Karpas-422 (cell line): ENCODE measurements around the gene TSEN54. TPM values are rescaled to one million over a fixed set of nuclear protein-coding genes. Genes with fewer than 3 reads are reported as not detected.

Source experiments
- DNase-seq: peaks from one replicate; pipeline ENCODE4 v3.0.0-alpha.2; 2015
- H2AFZ ChIP-seq: fragments of 200-600 bp; sonication (generic); 2 replicates; pipeline ENCODE4 v1.6.1; 2014; ENCODE audit warnings: antibody characterized with exemption, low read length, mixed read lengths
- H3K27ac ChIP-seq: fragments of 200-600 bp; sonication (generic); 2 replicates; pipeline ENCODE4 v1.5.1; 2014; ENCODE audit warnings: mild to moderate bottlenecking, low read length, moderate library complexity
- H3K27me3 ChIP-seq: fragments of 200-600 bp; sonication (generic); 2 replicates; pipeline ENCODE4 v1.6.1; 2014; ENCODE audit warnings: low read length, mixed read lengths
- H3K36me3 ChIP-seq: fragments of 200-600 bp; sonication (generic); 2 replicates; pipeline ENCODE4 v1.6.1; 2014; ENCODE audit warnings: low read length, mixed read lengths; ENCODE audit not compliant: insufficient read depth
- H3K4me1 ChIP-seq: fragments of 200-600 bp; sonication (generic); 2 replicates; pipeline ENCODE4 v1.6.1; 2014; ENCODE audit warnings: mild to moderate bottlenecking, low read length, mixed read lengths
- H3K4me2 ChIP-seq: fragments of 200-600 bp; sonication (generic); 2 replicates; pipeline ENCODE4 v1.6.1; 2014; ENCODE audit warnings: low read length, low read depth, mild to moderate bottlenecking; ENCODE audit not compliant: poor library complexity, severe bottlenecking
- H3K4me3 ChIP-seq: fragments of 200-600 bp; sonication (generic); 2 replicates; pipeline ENCODE4 v1.5.1; 2014; ENCODE audit warnings: mild to moderate bottlenecking, antibody characterized with exemption, low read length, mixed read lengths
- H3K79me2 ChIP-seq: fragments of 200-600 bp; sonication (generic); 2 replicates; pipeline ENCODE4 v1.6.1; 2014; ENCODE audit warnings: mild to moderate bottlenecking, low read length, mixed read lengths
- H3K9ac ChIP-seq: fragments of 200-600 bp; sonication (generic); 2 replicates; pipeline ENCODE4 v1.6.0; 2014; ENCODE audit warnings: low read length
- H3K9me2 ChIP-seq: fragments of 200-600 bp; sonication (generic), shearing (Covaris generic); replicated peaks from 2 replicates; pipeline ENCODE4 v1.6.0; 2014; ENCODE audit warnings: mild to moderate bottlenecking, low read length, moderate library complexity; ENCODE audit not compliant: insufficient read depth
- H3K9me3 ChIP-seq: fragments of 300-700, 200-600 bp; sonication (generic); 2 replicates; pipeline ENCODE4 v1.6.1; 2014; ENCODE audit warnings: low read length, mixed read lengths
- H4K20me1 ChIP-seq: fragments of 200-600 bp; sonication (generic); 2 replicates; pipeline ENCODE4 v1.6.1; 2014; ENCODE audit warnings: mild to moderate bottlenecking, antibody characterized with exemption, low read length, low read depth; ENCODE audit not compliant: insufficient read depth
- total RNA-seq: library from RNA; depleted of rRNA; stranded (reverse); fragments of >200 nt; shearing (Covaris generic); gene quantifications from 2 replicates; pipeline ENCODE4 v1.2.3, GENCODE V29; 2014; ENCODE audit warnings: low replicate concordance

Gene TSEN54
- total RNA-seq, 1 experiment from 2014 or later = 25.5 TPM

DNA sequence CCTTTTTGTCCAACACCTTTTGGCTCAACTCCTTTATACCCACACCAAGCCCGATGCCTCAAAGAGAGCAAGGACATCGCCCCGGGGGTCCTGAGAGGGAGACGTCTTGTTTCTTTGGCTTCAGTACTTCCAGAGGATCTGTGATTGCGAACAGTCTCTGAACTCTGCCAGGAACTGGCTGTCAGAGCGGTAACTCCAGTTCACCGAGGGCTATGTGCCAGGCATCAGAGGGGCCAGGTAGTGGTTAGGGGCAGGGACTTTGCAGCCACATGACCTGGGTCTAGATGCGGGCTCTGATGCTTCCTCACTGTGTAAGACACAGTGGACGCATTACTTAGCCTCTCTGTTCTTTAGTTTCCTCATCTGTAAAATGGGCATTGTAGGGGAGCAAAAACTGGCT is 30.8 kb downstream of the TSEN54 start:
- Histone ChIP-seq H3K27me3 (no peaks in the 10 kb centered on the region), H3K36me3 (no peaks in the 10 kb centered on the region), H3K79me2 (no peaks in the 10 kb centered on the region), H4K20me1 (no peaks in the 10 kb centered on the region), H3K9ac (no peak overlapping the region), H3K9me3 (no peaks in the 10 kb centered on the region), H3K4me1 (no peaks in the 10 kb centered on the region), H3K4me3 (no peak overlapping the region), H3K27ac (no peak overlapping the region), H3K9me2 (no peaks in the 10 kb centered on the region), H3K4me2 (no peak overlapping the region), H2AFZ (no peak overlapping the region)
- no peak for DNase-seq

- Histone ChIP-seq H3K9ac (no peak overlapping the region), H3K4me2 (no peak overlapping the region), H3K79me2 (no peaks in the 10 kb centered on the region)
Observed at GRCh38 chr17:75548813-75549212, 32.5 kb downstream of the TSEN54 start.

DNA sequence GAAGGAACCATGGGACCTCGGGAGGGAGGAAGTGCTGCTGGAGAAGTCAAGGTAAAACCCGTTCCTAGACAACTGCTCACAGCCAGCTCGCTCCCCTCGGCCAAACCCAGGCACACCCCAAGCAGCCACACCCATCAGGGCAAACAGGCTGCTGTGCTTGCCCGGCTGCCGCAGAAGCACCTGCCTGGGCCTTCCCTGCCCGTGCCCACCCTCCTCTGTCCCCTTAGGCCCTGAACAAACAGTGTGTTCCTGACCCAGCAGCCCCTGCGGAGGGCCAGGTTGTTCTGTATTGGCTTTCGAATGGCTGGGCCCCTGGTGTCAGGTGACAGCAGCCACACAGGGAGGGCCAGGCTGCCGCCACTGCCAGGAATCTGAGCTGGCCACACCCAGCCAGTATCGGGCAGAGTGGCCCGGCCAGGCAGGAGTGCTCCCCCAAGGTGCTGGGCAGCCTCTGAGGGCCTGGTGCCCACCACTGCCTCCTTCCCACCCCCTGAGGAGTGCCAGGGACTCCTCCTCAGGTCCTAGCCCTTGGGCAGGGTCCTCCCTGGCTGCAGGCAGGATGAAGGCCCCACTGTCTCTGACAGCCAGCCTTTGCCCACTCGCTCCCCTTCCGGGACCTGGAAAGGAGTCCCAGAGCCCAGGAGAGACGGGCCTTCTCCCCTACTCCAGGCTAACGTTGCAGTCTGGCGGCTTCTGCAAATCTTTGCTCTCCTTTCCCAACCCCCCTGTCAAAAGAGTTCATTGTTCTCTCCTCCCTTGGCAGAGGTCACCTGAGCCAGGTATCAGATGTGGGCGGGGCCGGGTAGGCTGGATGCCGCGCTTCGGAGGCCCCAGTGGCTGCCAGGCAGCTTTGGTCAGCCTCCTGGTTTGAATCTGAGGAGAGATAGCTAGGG is 33.2 kb downstream of the TSEN54 start:
- DNase-seq = no peak
- Histone ChIP-seq H3K4me1 (no peaks in the 10 kb centered on the region), H2AFZ (no peak overlapping the region), H3K27me3 (no peaks in the 10 kb centered on the region), H3K9ac (no peak overlapping the region), H3K4me3 (no peak overlapping the region), H3K9me2 (no peaks in the 10 kb centered on the region), H3K79me2 (no peaks in the 10 kb centered on the region), H3K4me2 (no peak overlapping the region), H3K27ac (no peak overlapping the region), H3K36me3 (no peaks in the 10 kb centered on the region), H3K9me3 (no peaks in the 10 kb centered on the region), H4K20me1 (no peaks in the 10 kb centered on the region)

More at GRCh38 chr17:75548813-75549212, 32.5 kb downstream of the TSEN54 start:
- no peak for DNase-seq
- Histone ChIP-seq H3K27ac (no peak overlapping the region), H3K36me3 (no peaks in the 10 kb centered on the region), H3K9me2 (no peaks in the 10 kb centered on the region), H3K4me3 (no peak overlapping the region), H3K27me3 (no peaks in the 10 kb centered on the region), H3K9me3 (no peaks in the 10 kb centered on the region), H2AFZ (no peak overlapping the region), H3K4me1 (no peaks in the 10 kb centered on the region), H4K20me1 (no peaks in the 10 kb centered on the region)

GRCh38 chr17:75550139-75550465 is 33.8 kb downstream of the TSEN54 start:
- Histone ChIP-seq H4K20me1 (no peaks in the 10 kb centered on the region), H3K4me1 (no peaks in the 10 kb centered on the region), H3K27me3 (no peaks in the 10 kb centered on the region), H3K79me2 (no peaks in the 10 kb centered on the region), H3K27ac (no peak overlapping the region), H3K4me2 (no peak overlapping the region), H3K4me3 (no peak overlapping the region), H3K9me2 (no peaks in the 10 kb centered on the region), H3K9ac (no peak overlapping the region), H2AFZ (no peak overlapping the region), H3K36me3 (no peaks in the 10 kb centered on the region), H3K9me3 (no peaks in the 10 kb centered on the region)
- no peak for DNase-seq

GRCh38 chr17:75551266-75551665 is 34.9 kb downstream of the TSEN54 start:
- H2AFZ ChIP-seq = no peak overlapping the region
- DNase-seq = no peak
- H3K4me3 ChIP-seq = no peak overlapping the region
- H3K36me3 ChIP-seq = no peaks in the 10 kb centered on the region
- H3K27ac ChIP-seq = no peak overlapping the region
- H3K27me3 ChIP-seq = no peaks in the 10 kb centered on the region
- H3K4me2 ChIP-seq = no peak overlapping the region
- H3K9ac ChIP-seq = no peak overlapping the region
- no peaks in the 10 kb centered on the region for H3K9me3 ChIP-seq
- no peaks in the 10 kb centered on the region for H4K20me1 ChIP-seq
- no peaks in the 10 kb centered on the region for H3K9me2 ChIP-seq
- H3K4me1 ChIP-seq = no peaks in the 10 kb centered on the region
- H3K79me2 ChIP-seq = no peaks in the 10 kb centered on the region

DNA sequence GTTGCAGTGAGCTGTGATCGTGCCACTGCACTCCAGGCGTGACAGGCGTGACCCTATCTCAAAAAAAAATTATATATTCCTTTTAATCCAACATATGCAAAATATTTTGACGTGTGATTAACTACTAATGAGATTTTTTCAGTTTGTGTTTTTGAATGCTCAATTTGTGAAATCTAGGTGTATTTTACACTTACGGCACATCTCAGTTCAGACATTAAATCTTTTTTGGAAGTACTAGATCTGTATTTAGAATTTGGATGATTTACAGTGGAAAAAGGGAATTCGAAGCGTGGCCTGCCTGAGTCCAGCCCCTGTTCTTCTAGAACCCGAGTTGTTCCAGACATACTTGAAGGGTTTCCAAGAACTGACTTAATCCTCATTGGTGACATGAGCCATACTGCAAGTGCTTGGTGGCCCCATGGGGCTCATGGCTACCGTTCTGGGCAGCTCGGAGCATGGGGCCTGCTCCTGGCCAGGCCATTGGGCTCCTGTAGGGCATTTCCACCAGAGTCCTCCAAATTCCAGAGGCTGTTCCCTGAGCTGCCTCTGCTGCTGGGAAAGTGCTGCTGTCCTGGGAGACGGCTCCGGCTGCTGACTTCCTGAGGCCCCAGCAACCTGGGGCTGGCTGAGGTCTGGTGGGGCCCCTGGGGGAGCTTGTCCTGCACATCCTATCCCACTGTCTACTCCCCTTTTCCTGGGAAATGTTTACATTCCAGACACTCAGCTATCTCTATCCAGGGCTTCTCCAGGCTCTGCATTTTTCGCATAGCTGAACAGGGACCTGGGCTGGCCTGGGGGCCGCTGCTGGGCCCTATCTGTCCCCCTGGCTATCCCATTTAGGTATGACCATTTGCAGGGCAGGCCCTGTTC is 36.3 kb downstream of the TSEN54 start:
- no peak overlapping the region for H3K4me3 ChIP-seq
- H3K9ac ChIP-seq = no peak overlapping the region
- no peaks in the 10 kb centered on the region for H4K20me1 ChIP-seq
- no peaks in the 10 kb centered on the region for H3K9me2 ChIP-seq
- no peak overlapping the region for H3K4me2 ChIP-seq
- no peak overlapping the region for H2AFZ ChIP-seq
- DNase-seq = no peak
- H3K27ac ChIP-seq = no peak overlapping the region
- no peaks in the 10 kb centered on the region for H3K79me2 ChIP-seq
- H3K4me1 ChIP-seq = no peaks in the 10 kb centered on the region
- no peaks in the 10 kb centered on the region for H3K27me3 ChIP-seq
- no peaks in the 10 kb centered on the region for H3K36me3 ChIP-seq
- no peaks in the 10 kb centered on the region for H3K9me3 ChIP-seq

GRCh38 chr17:75553295-75554110 is 37.2 kb downstream of the TSEN54 start:
- Histone ChIP-seq H3K4me3 (no peak overlapping the region), H3K9ac (no peak overlapping the region), H3K9me3 (no peaks in the 10 kb centered on the region), H3K79me2 (no peaks in the 10 kb centered on the region), H3K27ac (no peak overlapping the region), H3K27me3 (no peaks in the 10 kb centered on the region), H2AFZ (no peak overlapping the region), H3K4me2 (no peak overlapping the region), H4K20me1 (no peaks in the 10 kb centered on the region), H3K9me2 (no peaks in the 10 kb centered on the region), H3K36me3 (no peaks in the 10 kb centered on the region), H3K4me1 (no peaks in the 10 kb centered on the region)
- DNase-seq = no peak
